Stimulated activated CD4-positive, alpha-beta T cell treated with anti-CD3 and anti-CD28 coated beads, Interleukin-1b, Interleukin-23, amount 100 ng/mL, for 24 hours (primary cell): ENCODE results near the gene RGS6.

Source experiments
- DNase-seq, 4 experiments: peaks; one replicate each; pipeline ENCODE4 v3.0.0-alpha.2; 2020; ENCODE audit warnings: low read depth in 4 of 4, low spot score in 1 of 4

RGS6 gene

GRCh38 chr14:72154645-72155378 is 222.6 kb downstream of the RGS6 start:
- DNase-seq, result no peak

DNA sequence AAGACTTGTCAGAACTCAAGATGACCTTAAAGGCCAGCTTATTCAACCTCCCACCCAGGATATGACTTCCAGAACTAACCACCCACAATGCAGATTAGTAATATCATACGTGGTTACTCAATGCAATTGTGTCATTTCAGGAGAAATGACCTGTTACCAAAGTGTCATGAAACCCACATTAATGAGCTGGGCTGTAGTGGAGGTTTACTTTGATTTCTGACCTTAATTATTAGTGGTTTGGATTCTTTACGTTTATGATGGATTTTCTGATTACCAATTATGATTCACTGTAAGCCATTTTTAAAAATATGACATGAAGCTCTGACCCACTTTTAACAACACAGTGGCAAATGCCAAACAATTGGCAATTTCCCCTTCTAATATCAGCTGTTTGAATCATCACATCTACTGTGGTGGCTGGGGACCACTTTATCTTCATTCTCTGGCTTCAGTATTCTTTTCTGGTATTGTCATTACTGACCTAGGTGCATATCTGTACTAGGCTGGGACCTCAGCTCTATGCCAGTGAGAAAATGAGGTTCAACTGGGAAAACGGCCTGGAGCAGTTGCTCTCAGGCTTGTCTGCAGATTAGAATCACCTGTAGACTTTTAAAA is 223.3 kb downstream of the RGS6 start:
- DNase-seq, result no peak

DNA sequence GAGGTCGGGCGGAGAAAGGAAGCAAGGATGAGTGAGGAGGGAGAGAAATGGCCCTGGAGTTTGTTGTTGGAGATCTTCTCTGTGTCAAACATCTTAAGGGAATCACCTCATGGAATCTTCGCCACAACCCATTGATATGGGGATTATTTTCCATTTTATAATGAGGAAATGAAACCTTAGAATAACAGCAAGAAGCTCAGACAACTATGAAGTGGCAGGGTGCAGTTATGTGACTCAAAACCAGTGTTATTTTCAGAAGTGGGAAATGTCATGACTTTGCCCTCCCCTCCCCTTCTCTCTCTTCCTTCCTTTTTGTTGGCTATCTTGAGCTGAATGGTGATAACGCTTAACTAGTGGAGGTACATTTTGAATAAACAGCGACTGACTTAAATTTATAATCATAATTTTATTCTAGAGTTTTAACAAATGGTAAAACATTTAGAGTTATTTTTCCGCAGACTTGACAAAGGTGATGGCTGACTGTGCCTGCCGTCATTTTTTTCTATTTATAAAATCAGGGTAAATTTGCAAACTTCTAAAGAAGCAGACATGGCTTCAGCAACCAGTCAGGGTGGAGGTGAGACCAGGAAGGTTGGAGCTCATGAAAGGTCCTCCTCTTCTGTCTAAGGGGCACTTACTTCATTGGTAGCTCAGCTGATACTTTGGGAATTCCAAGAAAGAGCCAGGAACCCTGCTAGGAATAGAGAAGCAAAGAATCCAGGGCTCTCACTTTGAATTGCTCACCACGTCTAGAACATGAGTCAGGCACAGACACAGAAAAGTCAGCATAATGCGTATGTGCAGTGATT is 232.4 kb downstream of the RGS6 start:
- no peak for DNase-seq

- no peak for DNase-seq
Observed at GRCh38 chr14:72165229-72165698, 233.0 kb downstream of the RGS6 start.

- no peak for DNase-seq
Observed at GRCh38 chr14:72169521-72169920, 237.3 kb downstream of the RGS6 start.

- no peak for DNase-seq
Observed at GRCh38 chr14:72172049-72172448, 239.8 kb downstream of the RGS6 start.

DNA sequence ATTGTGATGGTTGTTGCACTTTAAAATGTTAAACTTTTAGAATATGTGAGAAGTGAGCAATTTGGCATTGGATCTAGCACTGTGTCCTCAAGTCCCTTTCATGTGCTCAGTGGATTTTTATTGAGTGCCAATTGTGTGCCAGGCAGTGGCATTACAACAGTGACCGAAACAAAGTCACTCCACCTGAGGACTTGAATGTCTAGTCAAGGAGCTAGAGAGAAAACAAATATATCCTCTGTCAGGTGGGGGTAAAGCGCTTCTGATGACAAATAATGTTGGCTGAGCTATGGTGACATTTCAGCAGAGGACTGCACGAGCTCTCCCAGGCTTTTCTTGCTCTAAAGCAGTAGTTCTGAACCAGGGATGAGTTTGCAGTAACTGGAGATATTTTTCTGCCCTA is 240.4 kb downstream of the RGS6 start:
- DNase-seq, result no peak

DNA sequence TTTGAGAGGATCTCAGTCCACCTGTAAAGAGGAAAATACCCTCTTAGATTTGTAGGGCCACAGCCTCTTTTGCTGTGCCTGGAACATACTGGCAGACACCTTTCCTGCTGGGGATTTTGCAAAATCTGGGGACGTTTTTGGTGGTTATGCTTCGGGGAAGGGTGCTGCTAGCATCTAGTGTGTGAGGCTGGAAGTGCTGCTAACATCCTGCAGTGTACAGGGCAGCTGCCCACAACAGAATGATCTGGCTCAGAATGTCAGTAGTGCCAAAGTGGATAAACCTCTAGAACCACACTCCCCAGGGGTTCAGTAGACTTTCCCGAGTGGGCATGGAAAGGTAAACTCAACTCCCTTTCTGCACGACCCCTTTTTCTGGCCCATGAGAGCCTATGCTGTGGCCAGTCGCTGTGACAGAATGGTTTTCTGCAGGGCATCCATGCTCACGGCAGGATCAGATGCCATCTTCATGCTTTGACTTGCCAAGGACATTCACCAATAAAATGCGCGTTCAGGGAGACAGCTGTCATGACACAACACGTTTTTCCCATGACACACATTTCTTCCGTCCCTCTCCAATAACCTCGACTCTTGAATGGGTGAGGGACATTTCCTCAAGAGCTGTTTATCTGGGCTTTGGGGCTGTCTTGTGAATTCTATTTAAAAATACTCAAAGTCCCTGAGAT is 240.9 kb downstream of the RGS6 start:
- no peak for DNase-seq

- no peak for DNase-seq
Observed at GRCh38 chr14:72177251-72177650, 245.0 kb downstream of the RGS6 start.

- DNase-seq, result no peak
Observed at GRCh38 chr14:72178517-72178916, 246.3 kb downstream of the RGS6 start.

- no peak for DNase-seq
Observed at GRCh38 chr14:72182708-72183432, 250.6 kb downstream of the RGS6 start.

DNA sequence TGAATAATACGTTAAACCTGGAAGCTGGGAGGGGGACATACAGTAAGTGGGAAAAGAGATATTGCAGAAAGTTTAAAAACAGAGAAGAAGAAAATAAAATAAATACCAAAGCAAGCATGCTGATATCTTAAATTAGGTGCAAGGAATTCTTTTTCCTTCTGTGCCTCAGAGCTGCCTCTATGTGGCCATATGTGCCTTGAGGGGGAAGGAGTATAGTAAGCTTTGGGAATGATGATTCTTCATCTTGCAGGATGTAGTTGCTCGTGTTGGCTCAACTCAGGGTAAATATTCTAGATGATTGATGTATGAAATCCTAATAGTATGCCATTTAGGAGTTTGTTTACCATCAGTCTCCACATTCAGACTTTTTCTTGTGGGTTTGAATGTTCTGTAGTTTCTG is 251.4 kb downstream of the RGS6 start:
- DNase-seq, result no peak

DNA sequence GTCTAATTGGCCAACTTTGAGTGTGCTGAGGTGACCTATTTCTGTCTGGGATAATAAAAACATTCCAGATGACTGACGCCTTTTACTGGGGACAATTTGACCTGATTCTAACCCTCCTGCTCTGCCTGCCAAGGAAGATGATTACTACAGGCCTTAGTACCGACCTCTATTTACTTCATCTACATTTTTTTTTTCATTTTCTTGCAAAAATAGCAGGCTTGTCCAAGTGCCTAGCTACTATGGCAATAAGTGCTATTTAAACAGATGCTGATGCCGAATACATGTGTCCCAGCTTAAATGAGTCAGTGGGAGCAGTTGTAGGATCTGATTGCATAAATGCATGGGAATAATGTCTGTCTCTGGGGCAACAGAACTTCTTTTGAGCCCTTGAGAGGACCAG is 254.3 kb downstream of the RGS6 start:
- no peak for DNase-seq

DNA sequence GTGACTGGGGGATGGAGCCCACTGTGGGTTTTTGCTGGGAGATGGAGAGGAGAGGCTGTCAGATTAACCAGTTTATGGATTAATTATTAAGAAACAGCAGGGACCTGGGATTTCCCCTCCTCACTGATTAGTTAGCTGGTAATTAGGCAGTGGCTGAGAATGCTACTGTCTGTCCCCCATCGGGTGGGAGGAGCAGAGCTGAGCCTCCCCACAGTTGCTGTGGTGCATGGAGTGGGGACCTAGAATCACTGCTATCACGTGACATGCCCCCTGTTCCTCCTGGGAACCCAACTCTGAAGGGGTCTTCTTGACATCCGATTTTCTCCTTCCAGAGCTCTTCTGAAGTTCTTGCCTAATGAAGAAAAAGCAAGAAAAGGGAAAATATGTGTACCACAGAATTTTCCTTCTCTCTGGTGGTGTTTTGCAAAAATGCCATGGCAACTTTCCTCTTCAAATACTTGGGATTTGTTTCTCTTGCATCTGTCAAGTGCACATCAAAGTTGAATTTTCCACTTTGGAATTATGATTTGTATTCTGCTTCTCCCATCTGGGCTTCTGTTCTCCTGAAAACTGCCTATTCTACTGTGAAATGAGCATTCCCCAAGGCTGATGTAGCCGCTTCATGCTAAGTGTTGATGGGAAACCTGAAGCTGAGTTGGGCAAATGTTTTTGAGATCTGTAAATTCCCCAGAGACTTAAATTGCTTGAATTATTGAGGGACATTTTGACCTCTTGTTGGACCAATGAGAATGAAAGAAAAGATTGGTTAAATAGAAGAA is 264.2 kb downstream of the RGS6 start:
- DNase-seq, result no peak

DNA sequence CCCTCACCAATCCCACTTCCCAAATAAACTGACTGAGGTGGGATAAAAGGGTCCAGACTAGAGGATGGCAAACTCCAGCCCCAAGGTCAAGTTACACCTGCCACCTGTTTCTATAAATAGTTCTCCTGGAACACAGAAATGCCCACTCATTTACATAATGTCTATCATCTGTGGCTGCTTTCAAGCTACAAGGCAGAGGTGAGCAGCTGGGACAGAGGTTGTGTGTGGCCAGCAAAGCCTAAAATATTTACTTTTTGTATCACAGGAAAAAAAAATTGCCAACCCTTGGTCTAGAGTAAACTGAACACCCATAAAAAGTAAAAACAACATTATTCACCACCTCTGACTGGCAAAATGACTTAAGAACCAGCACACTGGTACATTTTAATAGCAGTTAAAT is 269.4 kb downstream of the RGS6 start:
- DNase-seq, result no peak

- DNase-seq, result no peak
Observed at GRCh38 chr14:72213424-72213823, 281.2 kb downstream of the RGS6 start.

GRCh38 chr14:72215080-72215479 is 282.9 kb downstream of the RGS6 start:
- no peak for DNase-seq

- DNase-seq, result no peak
Observed at GRCh38 chr14:72217135-72217534, 284.9 kb downstream of the RGS6 start.

DNA sequence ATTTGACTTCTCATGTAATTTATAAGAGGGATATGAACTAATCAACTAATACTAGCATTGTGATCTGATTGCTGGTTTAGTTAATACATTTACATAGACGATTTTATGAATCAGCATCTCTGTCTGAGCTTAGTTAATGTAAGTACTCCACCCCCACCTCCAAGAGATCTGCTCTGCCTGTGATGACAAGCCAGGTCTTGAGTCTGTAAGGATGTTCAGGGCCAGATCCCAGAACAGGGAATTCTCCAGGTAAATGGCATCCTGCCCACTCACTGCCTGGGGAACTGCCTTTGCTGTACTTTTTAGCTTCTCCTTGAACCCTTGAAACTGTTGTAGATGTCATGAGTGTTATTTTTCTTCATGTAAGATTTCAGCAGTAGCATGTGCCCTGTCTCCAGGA is 289.8 kb downstream of the RGS6 start:
- no peak for DNase-seq

DNA sequence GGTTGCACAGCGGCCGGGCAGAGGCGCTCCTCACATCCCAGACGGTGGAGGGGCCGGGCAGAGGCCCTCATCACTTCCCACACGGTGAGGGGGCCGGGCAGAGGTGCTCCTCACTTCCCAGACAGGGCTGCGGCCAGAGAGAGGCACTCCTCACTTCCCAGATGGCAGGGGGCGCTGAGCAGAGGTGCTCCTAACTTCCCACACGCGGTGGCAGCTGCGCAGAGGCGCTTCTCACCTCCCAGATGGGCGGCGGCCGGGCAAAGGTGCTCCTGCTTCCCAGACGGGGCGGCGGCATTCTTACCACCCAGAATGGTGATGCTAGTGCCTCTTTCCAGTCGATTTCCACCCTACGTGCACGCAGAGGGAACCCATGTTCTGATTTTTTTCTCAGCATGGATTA is 304.4 kb downstream of the RGS6 start:
- DNase-seq, result no peak
